ENCODE results near the gene ZC3H6. TPM values are rescaled to one million over a fixed set of nuclear protein-coding genes. Genes with fewer than 3 reads are reported as not detected.

The ZC3H6 gene
- total RNA-seq, 4 donors from 2014 or later = 3.6 to 24.0 (median 6.8) TPM

GRCh38 chr2:112305132-112305531, 29.7 kb downstream of the ZC3H6 start:
- no peak for ATAC-seq (ENCODE audit: low FRiP score)
- TF ChIP-seq, protein P1, sequence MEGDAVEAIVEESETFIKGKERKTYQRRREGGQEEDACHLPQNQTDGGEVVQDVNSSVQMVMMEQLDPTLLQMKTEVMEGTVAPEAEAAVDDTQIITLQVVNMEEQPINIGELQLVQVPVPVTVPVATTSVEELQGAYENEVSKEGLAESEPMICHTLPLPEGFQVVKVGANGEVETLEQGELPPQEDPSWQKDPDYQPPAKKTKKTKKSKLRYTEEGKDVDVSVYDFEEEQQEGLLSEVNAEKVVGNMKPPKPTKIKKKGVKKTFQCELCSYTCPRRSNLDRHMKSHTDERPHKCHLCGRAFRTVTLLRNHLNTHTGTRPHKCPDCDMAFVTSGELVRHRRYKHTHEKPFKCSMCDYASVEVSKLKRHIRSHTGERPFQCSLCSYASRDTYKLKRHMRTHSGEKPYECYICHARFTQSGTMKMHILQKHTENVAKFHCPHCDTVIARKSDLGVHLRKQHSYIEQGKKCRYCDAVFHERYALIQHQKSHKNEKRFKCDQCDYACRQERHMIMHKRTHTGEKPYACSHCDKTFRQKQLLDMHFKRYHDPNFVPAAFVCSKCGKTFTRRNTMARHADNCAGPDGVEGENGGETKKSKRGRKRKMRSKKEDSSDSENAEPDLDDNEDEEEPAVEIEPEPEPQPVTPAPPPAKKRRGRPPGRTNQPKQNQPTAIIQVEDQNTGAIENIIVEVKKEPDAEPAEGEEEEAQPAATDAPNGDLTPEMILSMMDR (IDR thresholded peaks at IDR 0.05) = no peak
- DNase-seq (ENCODE audit: low spot score) = no peak

GRCh38 chr2:112310906-112311305, 35.5 kb downstream of the ZC3H6 start:
- ATAC-seq (ENCODE audit: low FRiP score) (no peak), DNase-seq (ENCODE audit: low spot score) (no peak)
- TF ChIP-seq, protein P1 (IDR thresholded peaks at IDR 0.05) = no peak

DNA sequence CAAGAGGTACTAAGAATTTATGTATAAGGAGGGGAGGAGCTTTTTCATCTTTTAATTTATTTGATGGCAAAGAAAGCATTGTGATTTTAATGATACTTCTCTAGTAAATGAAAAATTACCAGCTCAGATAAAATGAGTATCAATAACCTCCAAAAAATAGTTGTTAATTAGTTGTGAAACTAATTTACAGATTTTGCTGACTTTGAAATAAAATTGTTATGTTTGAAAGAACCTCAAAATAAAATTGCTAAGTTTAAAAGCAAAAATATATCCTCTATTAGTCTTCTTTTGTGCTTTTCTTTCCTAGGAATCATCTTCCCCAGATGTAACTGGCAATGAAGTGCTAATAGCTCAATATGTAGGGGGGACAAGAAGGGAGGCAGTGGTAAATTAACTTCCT, 36.5 kb downstream of the ZC3H6 start:
- ATAC-seq (ENCODE audit: low FRiP score) = no peak
- TF ChIP-seq, protein P1 (IDR thresholded peaks at IDR 0.05) = no peak

GRCh38 chr2:112312821-112313220, 37.4 kb downstream of the ZC3H6 start:
- TF ChIP-seq, protein P1 (IDR thresholded peaks at IDR 0.05) = no peak
- ATAC-seq (ENCODE audit: low FRiP score) = no peak
- DNase-seq (ENCODE audit: low spot score) = no peak

More for the DNA sequence above, 36.5 kb downstream of the ZC3H6 start:
- DNase-seq (ENCODE audit: low spot score) = no peak

DNA sequence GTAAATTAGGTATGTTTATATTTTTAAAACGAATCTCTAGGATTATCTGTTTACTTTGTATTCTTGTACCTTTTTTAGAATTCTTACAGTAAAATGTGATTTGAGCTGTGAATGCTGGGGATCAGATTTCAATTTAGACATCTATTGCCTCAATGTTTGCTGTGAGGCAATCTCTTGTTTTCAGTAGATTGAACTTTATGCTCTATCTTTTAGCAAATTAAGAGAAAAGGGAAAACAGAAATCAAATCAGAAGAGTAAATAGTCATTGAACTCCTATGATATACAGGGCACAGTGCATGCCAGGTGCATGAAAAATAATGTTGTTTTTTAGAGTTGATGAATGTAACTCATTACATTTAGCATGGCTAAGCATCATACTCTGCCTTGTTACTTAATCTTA, 39.5 kb downstream of the ZC3H6 start:
- no peak for ATAC-seq (ENCODE audit: low FRiP score)
- DNase-seq (ENCODE audit: low spot score) = no peak
- TF ChIP-seq, protein P1 (IDR thresholded peaks at IDR 0.05) = no peak

GRCh38 chr2:112317303-112318158, 42.1 kb downstream of the ZC3H6 start:
- no peak for ATAC-seq (ENCODE audit: low FRiP score)
- TF ChIP-seq, protein P1 (IDR thresholded peaks at IDR 0.05) = no peak
- DNase-seq (ENCODE audit: low spot score) = no peak

- ATAC-seq (ENCODE audit: low FRiP score) (no peak), DNase-seq (ENCODE audit: low spot score) (no peak)
- TF ChIP-seq, protein P1 (IDR thresholded peaks at IDR 0.05) = no peak
These were observed 43.1 kb downstream of the ZC3H6 start for GRCh38 chr2:112318515-112318914.
